Frontal cortex (tissue), 4 donors: ENCODE results near the gene ANKRD60. TPM values are rescaled to one million over a fixed set of nuclear protein-coding genes. Genes with fewer than 3 reads are reported as not detected.

ENCODE experiments used
- DNase-seq, 2 donors: peaks; one replicate each; pipeline ENCODE4 v3.0.0; 2012; ENCODE audit warnings: low spot score in 2 of 2
- FAIRE-seq: peaks from 2 replicates; lab custom pipeline; 2012; peaks lifted over from hg19 to GRCh38; lab: Jason Lieb, UNC
- total RNA-seq: library from RNA; depleted of rRNA; stranded (reverse); fragments of >200 nt; gene quantifications from one replicate; pipeline ENCODE4 v1.2.3, GENCODE V29; 2014
- donor health status: control.
- donor health status: control.
- donor health status: control.

ANKRD60 gene
- total RNA-seq, 1 donor from 2014 or later = not detected

GRCh38 chr20:58198384-58198783, 30.1 kb downstream of the ANKRD60 start:
- FAIRE-seq = no peak
- no peak for DNase-seq

DNA sequence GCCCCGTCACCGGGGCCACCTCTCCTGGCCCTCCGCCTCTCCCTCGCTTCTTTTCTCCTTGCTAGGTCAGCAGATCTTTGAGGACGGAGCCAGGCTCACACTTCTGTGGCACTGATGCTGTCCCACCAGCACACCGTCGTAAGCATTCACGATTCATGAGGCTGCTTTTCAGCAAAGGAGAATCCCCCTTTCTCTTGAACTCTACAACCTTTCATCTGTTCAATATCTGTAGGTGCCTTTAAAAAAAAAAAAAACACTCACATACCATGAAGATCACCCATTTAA, 31.3 kb downstream of the ANKRD60 start:
- FAIRE-seq = no peak
- DNase-seq = no peak

DNA sequence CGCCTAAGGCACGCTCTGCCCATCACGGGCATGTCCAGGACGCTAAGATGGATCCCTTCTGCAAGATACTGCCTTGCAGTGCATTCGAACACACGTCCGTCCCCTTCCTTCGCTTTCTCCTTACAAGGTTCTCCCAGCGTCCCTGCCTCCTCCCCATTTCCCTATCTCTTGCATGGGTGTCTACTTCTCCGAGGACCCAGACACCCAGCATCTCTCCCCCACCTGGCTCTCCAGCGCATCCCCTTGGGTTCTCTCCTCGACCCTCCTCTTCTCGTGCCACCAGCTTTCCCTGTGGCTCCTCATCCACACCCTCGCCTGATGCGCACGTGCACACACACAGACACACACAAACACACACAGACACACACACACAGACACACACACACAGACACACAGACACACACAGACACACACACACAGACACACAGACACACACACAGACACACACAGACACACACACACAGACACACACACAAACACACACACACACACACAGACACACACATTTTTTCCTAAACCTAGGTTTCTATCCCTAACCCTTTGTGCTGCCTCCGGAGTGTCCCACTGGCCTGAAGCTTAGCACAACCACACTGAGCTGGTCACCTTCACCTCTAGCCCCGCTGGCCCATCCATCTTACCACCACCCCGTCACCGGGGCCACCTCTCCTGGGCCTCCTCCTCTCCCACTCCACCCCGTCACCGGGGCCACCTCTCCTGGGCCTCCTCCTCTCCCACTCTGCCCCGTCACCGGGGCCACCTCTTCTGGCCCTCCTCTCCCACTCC, 31.9 kb downstream of the ANKRD60 start:
- DNase-seq = no peak
- FAIRE-seq = no peak

DNA sequence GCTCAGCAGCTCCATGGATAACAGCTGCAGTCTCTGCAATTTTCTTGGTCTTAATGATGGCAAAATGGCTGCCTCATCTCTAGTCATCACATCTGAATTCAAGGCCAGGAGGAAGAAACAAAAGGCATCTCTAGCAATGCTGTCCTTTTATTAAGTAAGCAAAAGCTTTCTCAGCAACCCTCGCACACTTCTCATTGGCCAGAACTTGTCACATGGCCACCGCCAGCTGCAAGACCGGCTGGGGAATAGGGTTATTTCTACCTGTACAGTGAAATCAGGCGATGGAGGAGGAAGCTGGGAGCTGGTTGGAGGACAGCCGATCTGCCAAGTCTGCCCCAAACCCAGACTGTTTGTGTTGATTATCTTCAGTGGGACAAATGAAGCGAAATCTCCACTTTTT, 33.4 kb downstream of the ANKRD60 start:
- DNase-seq (no peak), FAIRE-seq (no peak)

- DNase-seq = no peak
- no peak for FAIRE-seq
These were observed 34.2 kb downstream of the ANKRD60 start for GRCh38 chr20:58194175-58194791.

- FAIRE-seq = no peak
- no peak for DNase-seq
These were observed 35.9 kb downstream of the ANKRD60 start for GRCh38 chr20:58192567-58192966.

- DNase-seq (no peak), FAIRE-seq (no peak)
These were observed 36.4 kb downstream of the ANKRD60 start for GRCh38 chr20:58192065-58192464.

- DNase-seq (no peak), FAIRE-seq (no peak)
These were observed 39.9 kb downstream of the ANKRD60 start for GRCh38 chr20:58188527-58188926.

DNA sequence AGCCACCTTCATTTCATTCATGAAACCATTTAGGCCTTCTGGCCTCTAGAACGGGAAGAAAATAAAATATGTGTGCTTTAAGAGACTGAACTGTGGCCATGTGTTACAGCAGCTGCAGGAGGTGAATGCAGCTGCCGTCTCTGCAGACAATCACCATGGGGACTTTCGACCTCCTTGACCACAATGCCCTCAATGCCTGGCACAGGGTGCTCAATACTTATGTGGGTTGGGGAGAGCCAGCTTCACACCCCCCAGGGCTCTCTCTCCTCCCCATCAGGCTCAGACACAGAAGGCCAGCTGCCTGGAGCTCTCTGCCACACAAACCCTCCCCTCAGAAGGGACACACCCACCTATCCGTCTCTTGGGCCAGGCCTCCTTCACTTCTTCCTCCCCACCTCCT, 43.5 kb downstream of the ANKRD60 start:
- DNase-seq (no peak), FAIRE-seq (no peak)

DNA sequence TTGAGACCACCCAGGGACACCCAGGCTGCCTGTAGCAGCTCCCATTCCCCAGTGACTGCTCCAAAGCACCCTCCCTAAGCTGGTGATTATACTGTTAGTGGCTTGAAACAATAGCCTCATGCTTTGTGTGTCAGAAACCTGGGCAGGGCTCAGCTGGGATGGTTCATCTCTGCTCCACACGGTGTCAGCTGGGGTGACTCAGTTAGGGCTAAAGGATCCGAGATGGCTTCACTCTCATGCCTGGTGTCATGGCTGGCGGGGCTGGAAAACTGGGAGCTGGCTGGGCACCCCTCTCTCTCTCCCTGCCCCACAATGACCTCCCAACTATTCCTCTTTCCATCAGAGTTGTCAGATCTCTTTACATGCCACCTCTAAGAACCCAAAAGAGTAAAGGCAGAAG, 44.4 kb downstream of the ANKRD60 start:
- FAIRE-seq = no peak
- no peak for DNase-seq

GRCh38 chr20:58182521-58183140, 45.8 kb downstream of the ANKRD60 start:
- DNase-seq (no peak), FAIRE-seq (no peak)

DNA sequence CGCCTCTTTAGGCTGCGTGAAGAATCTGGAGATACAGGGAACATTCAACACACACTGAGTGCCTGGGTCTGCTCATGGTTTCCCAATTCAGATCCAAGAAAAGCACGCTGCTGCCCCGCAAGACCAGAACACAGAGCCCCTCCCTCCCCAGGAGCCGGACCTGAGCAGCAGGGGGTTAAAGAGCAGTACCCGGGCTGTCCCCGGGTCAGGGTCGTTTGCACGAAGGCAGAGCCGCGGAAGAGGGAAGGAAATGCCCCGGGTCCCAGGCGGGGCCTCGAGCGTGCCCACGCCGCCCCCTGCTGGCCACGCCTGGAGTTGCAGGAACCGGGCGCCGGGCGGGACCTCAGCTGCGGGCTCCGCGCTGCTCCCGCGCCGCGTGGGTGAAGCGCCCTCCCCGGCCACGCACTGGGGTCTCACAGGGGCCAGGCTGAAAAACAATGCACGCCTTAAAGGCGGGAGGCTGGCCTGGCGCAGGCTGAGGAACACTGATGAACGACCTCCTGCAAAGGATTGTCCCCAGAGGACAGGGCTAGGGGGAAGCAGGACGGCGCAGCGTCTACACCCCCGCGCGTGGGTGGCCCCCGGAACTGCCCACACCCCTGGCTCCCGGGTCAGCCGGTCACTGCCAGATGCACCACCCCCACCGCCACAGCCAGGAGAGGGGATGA, 48.9 kb downstream of the ANKRD60 start:
- no peak for FAIRE-seq

DNA sequence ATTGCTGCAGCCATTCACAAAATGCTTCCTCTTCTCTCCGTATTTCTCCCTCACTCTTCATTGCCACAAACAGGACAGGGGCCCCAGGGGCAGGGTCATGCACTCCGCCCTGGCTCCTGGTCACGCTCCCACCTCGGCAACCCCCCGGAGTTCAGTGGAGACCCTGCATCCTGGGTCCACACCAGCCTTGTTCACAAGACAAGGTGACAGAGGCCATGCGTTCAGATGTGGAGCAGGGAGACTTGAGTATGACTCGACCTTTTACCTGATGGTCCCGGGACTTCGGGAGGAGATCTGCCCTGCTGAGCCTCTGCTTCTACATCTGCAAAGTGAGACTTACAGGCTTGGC, 49.4 kb downstream of the ANKRD60 start:
- no peak for DNase-seq
- no peak for FAIRE-seq

More for the DNA sequence above, 48.9 kb downstream of the ANKRD60 start:
- peak; percentile 64 to 78 for DNase-seq

- DNase-seq (no peak), FAIRE-seq (no peak)
These were observed 50.7 kb downstream of the ANKRD60 start for GRCh38 chr20:58177799-58178198.

DNA sequence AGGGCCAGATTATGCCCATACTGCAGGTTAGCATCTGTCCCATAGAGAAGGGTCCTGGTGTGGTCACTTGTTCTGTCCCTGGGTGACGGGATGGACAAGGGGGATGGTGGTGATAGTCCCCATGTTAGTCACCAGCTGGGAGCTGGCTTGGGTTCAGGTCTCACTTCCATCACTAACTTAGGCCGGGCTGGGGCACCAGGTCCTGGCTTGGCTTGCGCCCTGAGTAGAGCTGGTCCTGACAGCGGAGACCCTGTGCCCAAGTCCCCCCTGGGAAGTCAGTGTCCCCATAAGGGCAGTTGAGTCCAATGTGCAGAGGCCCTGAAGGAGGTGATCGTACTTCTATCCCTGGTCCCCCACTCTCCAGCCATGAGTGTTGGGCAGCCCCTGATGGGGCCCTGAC, 52.6 kb downstream of the ANKRD60 start:
- FAIRE-seq (no peak), DNase-seq (no peak)

GRCh38 chr20:58175425-58175824, 53.0 kb downstream of the ANKRD60 start:
- FAIRE-seq (no peak), DNase-seq (no peak)

DNA sequence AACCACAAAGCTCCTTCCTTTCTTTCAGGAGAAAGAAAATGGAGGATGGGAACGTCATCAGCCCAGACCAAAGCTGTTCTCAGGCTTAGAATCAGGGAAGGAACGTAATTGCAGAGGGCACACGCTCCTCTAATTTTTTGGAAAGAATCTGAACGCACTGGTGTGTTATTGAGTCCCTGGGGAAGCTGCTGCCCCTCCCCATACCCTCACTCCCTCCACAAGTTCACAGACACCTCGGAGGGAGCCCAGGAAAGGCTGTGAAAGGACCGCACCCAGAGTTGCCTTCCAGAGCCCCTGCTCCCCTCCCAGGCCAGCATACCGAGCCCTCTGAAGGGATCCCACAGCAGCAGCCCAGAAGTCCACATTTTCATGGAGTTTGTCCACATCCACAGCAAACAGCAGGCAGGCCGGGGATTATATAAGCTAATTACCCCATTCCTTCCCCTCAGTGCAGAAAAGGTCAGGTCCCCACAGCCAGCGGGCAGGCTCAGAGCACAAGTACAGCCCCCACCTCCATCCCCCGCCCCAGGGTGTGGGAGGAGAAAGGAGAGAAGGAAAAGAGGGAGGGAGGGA, 53.7 kb downstream of the ANKRD60 start:
- DNase-seq = peak in 1 of 2 donors; percentile 32
- FAIRE-seq = no peak

DNA sequence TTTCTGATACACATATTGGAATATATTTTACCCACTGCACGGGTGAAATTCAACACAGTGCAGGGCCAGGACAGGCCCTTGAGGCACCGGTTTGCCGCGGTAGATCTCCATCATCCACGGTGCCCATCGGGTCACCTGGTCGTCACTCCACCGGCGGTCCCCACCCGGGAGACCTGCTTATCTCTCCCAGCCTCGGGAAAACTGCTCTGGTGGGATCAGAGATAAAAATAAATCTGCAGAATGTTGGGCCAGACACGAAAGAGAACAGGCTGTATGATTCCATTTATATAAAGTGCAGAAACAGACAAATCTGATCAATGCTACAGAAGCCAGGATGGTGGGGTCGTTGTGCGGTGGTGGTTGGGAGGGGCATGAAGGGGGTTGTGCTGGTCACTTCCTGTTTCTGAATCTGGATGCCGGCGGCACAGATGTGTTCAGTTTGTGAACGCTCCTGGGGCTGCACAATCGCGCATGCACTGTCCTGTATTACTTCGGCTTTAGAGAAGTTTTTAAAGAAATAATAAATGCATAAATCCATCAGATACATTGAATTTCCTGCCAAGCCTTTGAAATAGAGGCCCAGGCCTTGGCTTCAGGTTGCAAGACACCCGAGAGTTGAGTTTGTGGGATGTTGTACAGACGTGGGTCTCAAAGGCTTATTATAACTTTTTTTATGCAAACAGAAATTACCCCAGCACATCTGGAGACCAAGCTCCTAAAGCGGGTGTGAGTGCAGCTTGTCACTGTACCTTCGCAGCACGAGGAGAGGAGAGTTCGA, 54.3 kb downstream of the ANKRD60 start:
- no peak for FAIRE-seq
- DNase-seq = no peak

- DNase-seq (no peak), FAIRE-seq (no peak)
These were observed 55.4 kb downstream of the ANKRD60 start for GRCh38 chr20:58173091-58173490.
